ENCODE results near the gene BNIPL.

Gene BNIPL

GRCh38 chr1:151059109-151060006, 23.0 kb downstream of the BNIPL start, which contains the start of gene CDC42SE1:
Gene CDC42SE1, minus strand, starts transcription at chr1:151059622. Its CDS starts 3,892 bp downstream, at chr1:151055730.
- Histone ChIP-seq H3K27ac (ENCODE audit: low read depth, low read length) (peak within 1 kb of the TSS; percentile 90), H3K9me3 (ENCODE audit: insufficient read depth, low read depth, low read length) (no peaks in the 10 kb centered on the region), H3K4me1 (ENCODE audit: insufficient read depth, low read length) (peaks cover 22% of the 10 kb centered on the region), H3K36me3 (ENCODE audit: insufficient read depth, low read length) (peaks cover 36% of the 10 kb centered on the region), H3K9ac (ENCODE audit: low read depth, low read length) (peak within 1 kb of the TSS; percentile 85), H3K4me3 (ENCODE audit: low read length) (peak within 1 kb of the TSS; percentile 77), H3K27me3 (ENCODE audit: insufficient read depth, low read length) (no peaks in the 10 kb centered on the region)
- under 1% methylated on average over 58 of the region's 58 CpGs for WGBS

- peaks cover 24% of the 10 kb centered on the region for H3K4me1 ChIP-seq (ENCODE audit: insufficient read depth, low read length)
- peaks cover 31% of the 10 kb centered on the region for H3K36me3 ChIP-seq (ENCODE audit: insufficient read depth, low read length)
- H3K27me3 ChIP-seq (ENCODE audit: insufficient read depth, low read length): no peaks in the 10 kb centered on the region
- H3K9me3 ChIP-seq (ENCODE audit: insufficient read depth, low read depth, low read length): no peaks in the 10 kb centered on the region
- peak within 1 kb of the TSS; percentile 77 for H3K4me3 ChIP-seq (ENCODE audit: low read length)
- H3K9ac ChIP-seq (ENCODE audit: low read depth, low read length): peak within 1 kb of the TSS; percentile 85
- peak within 1 kb of the TSS; percentile 90 for H3K27ac ChIP-seq (ENCODE audit: low read depth, low read length)
- WGBS: 0% methylated on average over 14 of the region's 15 CpGs
Observed at GRCh38 chr1:151060007-151060656, 23.7 kb downstream of the BNIPL start, which contains the start of gene MLLT11. Gene MLLT11, plus strand, starts transcription at chr1:151060397. Its CDS starts 6,828 bp downstream, at chr1:151067225.

DNA sequence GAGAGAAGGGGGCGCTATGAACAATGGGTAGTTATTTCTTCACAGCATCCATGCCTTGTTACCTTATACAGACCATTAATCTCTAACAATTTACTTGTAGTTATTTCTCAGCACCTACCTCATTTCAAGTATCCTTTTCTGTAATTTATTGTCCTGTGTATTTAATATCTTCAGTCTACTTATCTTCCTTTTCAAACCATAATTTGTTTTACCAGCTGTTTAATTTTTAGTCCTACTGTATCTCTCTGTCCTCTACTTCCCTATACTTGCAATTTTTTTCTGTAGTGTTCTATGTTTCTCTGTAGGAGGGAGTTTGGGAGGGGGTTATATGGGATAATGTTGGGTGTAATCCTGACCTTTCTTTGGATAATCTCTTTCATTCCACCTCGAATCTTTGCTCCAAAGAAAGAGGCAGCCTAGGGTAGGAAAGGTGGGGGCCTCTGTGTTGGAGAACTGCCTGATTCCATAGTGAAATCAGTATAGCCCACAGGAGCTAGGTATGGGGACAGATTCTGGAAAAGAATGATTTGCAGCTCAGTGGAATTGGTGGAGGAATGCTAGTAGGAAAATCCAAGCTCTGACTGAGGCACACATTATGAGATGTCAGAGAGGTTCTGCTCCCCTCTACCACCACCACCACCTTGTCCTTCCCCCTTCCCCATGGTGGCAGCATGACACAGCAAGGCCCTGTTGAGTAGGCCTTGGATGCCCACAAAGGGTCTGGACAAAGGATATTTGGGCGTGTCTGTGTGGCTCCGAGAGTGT, 24.5 kb downstream of the BNIPL start:
- H3K9me3 ChIP-seq (ENCODE audit: insufficient read depth, low read depth, low read length): no peaks in the 10 kb centered on the region
- H3K4me1 ChIP-seq (ENCODE audit: insufficient read depth, low read length): peaks cover 24% of the 10 kb centered on the region
- H3K36me3 ChIP-seq (ENCODE audit: insufficient read depth, low read length): peaks cover 30% of the 10 kb centered on the region
- no peaks in the 10 kb centered on the region for H3K27me3 ChIP-seq (ENCODE audit: insufficient read depth, low read length)
- peak overlapping the region; percentile 90 for H3K27ac ChIP-seq (ENCODE audit: low read depth, low read length)
- peak overlapping the region; percentile 85 for H3K9ac ChIP-seq (ENCODE audit: low read depth, low read length)
- 0% methylated on average over 1 of the region's 4 CpGs for WGBS
- peak overlapping the region; percentile 77 for H3K4me3 ChIP-seq (ENCODE audit: low read length)

DNA sequence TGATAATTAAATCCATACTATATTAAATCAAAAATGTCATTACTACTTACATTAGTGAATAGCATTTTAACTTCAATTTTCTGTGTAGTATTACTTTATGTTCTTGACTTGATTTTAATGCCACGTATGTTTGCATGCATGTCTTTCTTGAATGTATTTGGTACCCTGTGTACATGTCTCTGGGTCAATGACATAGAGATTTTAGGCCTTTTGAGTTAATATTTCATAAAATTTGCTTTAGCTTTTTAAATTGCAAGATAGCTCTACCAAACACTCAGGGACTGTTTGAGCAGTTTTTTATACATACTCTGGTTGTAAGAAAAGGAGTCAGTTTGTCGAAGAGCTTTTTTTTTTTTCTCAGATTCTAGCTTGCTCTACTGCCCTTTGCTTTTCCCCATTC, 25.3 kb downstream of the BNIPL start:
- 0 out of 2 replicates have a peak overlapping the region, but pooled peaks have one; percentile 90 for H3K27ac ChIP-seq (ENCODE audit: low read depth, low read length)
- peaks cover 24% of the 10 kb centered on the region for H3K36me3 ChIP-seq (ENCODE audit: insufficient read depth, low read length)
- H3K9ac ChIP-seq (ENCODE audit: low read depth, low read length): peak overlapping the region; percentile 85; the same call in 1 of the 2 replicates

DNA sequence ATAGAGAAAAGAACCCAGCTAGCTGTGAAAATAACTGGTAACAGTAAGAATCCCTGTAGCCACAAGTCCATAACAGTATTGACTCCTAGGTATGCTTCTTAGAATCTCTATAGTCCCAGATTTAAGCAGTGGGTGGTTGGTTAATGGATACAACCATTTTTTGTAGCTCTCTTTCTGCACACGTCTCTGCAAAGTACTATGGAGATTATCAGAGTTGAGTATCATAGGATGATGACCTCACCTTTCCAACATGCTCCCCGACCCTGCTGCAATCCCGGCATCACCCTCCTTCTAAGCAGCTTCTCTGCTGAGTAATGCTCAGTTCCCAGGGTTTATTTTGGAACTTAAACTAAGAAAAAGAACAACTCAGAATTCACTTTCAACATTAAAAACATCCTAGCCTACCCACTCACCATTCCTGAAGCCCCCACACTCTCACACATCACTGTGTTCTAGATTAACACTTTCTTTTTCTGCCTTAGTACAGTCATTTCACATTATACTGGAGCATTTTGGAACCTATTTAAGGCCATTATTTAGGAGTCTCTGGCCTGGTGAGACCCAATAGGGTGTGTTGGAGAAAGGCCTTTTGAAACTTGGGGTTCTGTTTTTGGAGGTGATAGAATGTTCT, 26.5 kb downstream of the BNIPL start:
- Histone ChIP-seq H3K27ac (ENCODE audit: low read depth, low read length) (no peak overlapping the region), H3K4me3 (ENCODE audit: low read length) (peak overlapping the region; percentile 24; the same call in 1 of the 2 replicates), H3K4me1 (ENCODE audit: insufficient read depth, low read length) (peaks cover 21% of the 10 kb centered on the region), H3K27me3 (ENCODE audit: insufficient read depth, low read length) (no peaks in the 10 kb centered on the region), H3K9me3 (ENCODE audit: insufficient read depth, low read depth, low read length) (no peaks in the 10 kb centered on the region), H3K9ac (ENCODE audit: low read depth, low read length) (no peak overlapping the region), H3K36me3 (ENCODE audit: insufficient read depth, low read length) (peaks cover 29% of the 10 kb centered on the region)
- 80% methylated on average over 3 of the region's 3 CpGs for WGBS

More for the DNA sequence above, 25.3 kb downstream of the BNIPL start:
- no peaks in the 10 kb centered on the region for H3K9me3 ChIP-seq (ENCODE audit: insufficient read depth, low read depth, low read length)
- H3K27me3 ChIP-seq (ENCODE audit: insufficient read depth, low read length): no peaks in the 10 kb centered on the region
- 68% methylated on average over 2 of the region's 2 CpGs for WGBS
- peaks cover 24% of the 10 kb centered on the region for H3K4me1 ChIP-seq (ENCODE audit: insufficient read depth, low read length)
- peak overlapping the region; percentile 77 for H3K4me3 ChIP-seq (ENCODE audit: low read length)

- no peak overlapping the region for H3K27ac ChIP-seq (ENCODE audit: low read depth, low read length)
- no peaks in the 10 kb centered on the region for H3K9me3 ChIP-seq (ENCODE audit: insufficient read depth, low read depth, low read length)
- peaks cover 16% of the 10 kb centered on the region for H3K4me1 ChIP-seq (ENCODE audit: insufficient read depth, low read length)
- H3K4me3 ChIP-seq (ENCODE audit: low read length): no peak overlapping the region
- H3K36me3 ChIP-seq (ENCODE audit: insufficient read depth, low read length): peaks cover 41% of the 10 kb centered on the region
- H3K9ac ChIP-seq (ENCODE audit: low read depth, low read length): no peak overlapping the region
- H3K27me3 ChIP-seq (ENCODE audit: insufficient read depth, low read length): no peaks in the 10 kb centered on the region
Observed at GRCh38 chr1:151065089-151065645, 28.8 kb downstream of the BNIPL start.

DNA sequence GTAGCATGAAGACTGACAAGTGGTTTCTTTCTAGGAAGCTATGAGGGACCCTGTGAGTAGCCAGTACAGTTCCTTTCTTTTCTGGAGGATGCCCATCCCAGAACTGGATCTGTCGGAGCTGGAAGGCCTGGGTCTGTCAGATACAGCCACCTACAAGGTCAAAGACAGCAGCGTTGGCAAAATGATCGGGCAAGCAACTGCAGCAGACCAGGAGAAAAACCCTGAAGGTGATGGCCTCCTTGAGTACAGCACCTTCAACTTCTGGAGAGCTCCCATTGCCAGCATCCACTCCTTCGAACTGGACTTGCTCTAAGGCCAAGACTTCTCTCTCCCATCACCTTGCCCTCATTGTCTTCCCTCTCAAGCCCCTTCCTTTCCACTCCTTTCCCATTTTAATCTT, 30.8 kb downstream of the BNIPL start:
- H3K27ac ChIP-seq (ENCODE audit: low read depth, low read length): no peak overlapping the region
- H3K9ac ChIP-seq (ENCODE audit: low read depth, low read length): no peak overlapping the region
- no peak overlapping the region for H3K4me3 ChIP-seq (ENCODE audit: low read length)
- no peaks in the 10 kb centered on the region for H3K27me3 ChIP-seq (ENCODE audit: insufficient read depth, low read length)
- WGBS: 90% methylated on average over 4 of the region's 4 CpGs
- no peaks in the 10 kb centered on the region for H3K9me3 ChIP-seq (ENCODE audit: insufficient read depth, low read depth, low read length)
- H3K36me3 ChIP-seq (ENCODE audit: insufficient read depth, low read length): peaks cover 41% of the 10 kb centered on the region
- peaks cover 8% of the 10 kb centered on the region for H3K4me1 ChIP-seq (ENCODE audit: insufficient read depth, low read length)

DNA sequence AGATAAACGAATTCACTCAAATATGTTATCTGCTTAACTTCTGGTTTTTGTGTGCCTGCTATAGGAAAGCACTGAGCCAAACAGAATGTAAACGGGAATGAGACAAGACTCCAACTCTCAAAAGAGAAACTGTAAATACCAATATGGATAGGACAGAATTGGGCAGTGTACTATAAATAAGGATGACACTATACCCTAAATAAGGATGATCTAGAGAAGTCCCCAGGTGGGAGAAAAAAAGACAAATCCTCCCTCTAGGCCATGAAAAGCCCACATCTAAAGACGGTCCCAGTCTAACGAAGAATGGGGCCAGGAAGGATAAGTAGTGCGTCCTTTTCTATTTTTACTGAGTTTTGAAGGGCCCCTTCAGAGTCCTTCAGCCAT, 32.7 kb downstream of the BNIPL start:
- H3K36me3 ChIP-seq (ENCODE audit: insufficient read depth, low read length): peaks cover 32% of the 10 kb centered on the region
- peaks cover 4% of the 10 kb centered on the region for H3K4me1 ChIP-seq (ENCODE audit: insufficient read depth, low read length)
- no peaks in the 10 kb centered on the region for H3K27me3 ChIP-seq (ENCODE audit: insufficient read depth, low read length)
- no peak overlapping the region for H3K9ac ChIP-seq (ENCODE audit: low read depth, low read length)
- H3K9me3 ChIP-seq (ENCODE audit: insufficient read depth, low read depth, low read length): no peaks in the 10 kb centered on the region
- no peak overlapping the region for H3K4me3 ChIP-seq (ENCODE audit: low read length)
- WGBS: 95% methylated on average over 5 of the region's 5 CpGs
- H3K27ac ChIP-seq (ENCODE audit: low read depth, low read length): peak overlapping the region; percentile 29; the same call in 1 of the 2 replicates

DNA sequence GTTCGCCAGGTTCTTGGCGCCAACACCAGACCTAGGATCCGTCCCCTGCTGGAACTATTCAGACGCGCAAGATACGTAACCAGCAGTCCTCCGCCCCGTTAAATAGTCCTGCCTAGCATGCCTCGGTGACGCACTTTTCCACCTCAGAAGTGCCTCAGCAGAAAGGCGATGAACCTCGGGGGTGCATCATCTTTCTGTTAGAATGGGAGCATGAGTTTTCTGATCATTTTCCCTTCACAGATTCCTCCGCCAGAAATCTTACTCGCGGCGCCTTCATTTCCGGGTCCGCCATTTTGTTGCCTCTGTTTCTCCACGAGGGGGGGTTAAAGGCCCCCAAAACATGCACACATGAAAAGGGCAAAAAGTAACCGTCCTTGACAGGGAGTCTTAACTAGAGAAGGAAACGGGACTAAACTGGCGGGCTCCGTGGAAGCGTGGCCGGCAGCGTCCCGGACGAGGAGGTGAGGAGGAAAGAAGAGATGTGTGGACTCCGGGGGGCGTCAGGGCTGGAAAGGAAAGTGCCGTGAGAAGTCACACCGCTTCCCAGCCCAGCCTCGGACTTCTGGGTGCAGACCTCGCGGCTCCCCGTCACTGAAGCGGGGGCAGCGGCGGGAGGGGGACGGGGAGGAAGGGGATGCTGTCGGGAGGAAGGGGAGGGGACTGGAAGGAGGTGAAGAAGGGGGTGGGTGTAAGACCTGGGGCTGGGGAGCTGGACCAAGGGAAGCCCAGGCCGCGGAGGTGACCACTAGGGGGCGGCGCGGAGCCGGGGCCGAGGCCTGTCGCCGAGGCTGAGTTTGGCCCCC, 34.3 kb downstream of the BNIPL start, which contains the start of gene GABPB2:
TSS of gene GABPB2 (plus strand) at position 288 of the 803 bp plus-strand sequence. CDS start 17,429 bp downstream, outside the sequence.
- H3K27ac ChIP-seq (ENCODE audit: low read depth, low read length): peak within 1 kb of the TSS; percentile 88
- H3K9me3 ChIP-seq (ENCODE audit: insufficient read depth, low read depth, low read length): no peaks in the 10 kb centered on the region
- H3K9ac ChIP-seq (ENCODE audit: low read depth, low read length): peak within 1 kb of the TSS; percentile 87
- peak within 1 kb of the TSS; percentile 62 for H3K4me3 ChIP-seq (ENCODE audit: low read length)
- H3K4me1 ChIP-seq (ENCODE audit: insufficient read depth, low read length): no peaks in the 10 kb centered on the region
- peaks cover 24% of the 10 kb centered on the region for H3K36me3 ChIP-seq (ENCODE audit: insufficient read depth, low read length)
- WGBS: under 1% methylated on average over 50 of the region's 50 CpGs
- H3K27me3 ChIP-seq (ENCODE audit: insufficient read depth, low read length): no peaks in the 10 kb centered on the region

All from HUES64 (cell line).